ENCODE data around the gene RAB20. TPM values are rescaled to one million over a fixed set of nuclear protein-coding genes. Genes with fewer than 3 reads are reported as not detected.
"Not testable (repeated sequence)": the region's sequence is repeated elsewhere in the genome, so short reads cannot be mapped to it uniquely, and the experiment has no call there.

The RAB20 gene
- 0.36 and 1.3 TPM in 2 replicates for total RNA-seq (2014; rRNA removed; shearing (Covaris generic); ENCODE audit: low replicate concordance)

GRCh38 chr13:110561344-110562035, at the start of gene RAB20:
Gene RAB20, minus strand, starts transcription at chr13:110561722. Its CDS starts 203 bp downstream, at chr13:110561519.
- Histone ChIP-seq H3K27me3 (peaks cover 10% of the 10 kb centered on the region; the same call in 1 of the 2 replicates), H3K36me3 (no peaks in the 10 kb centered on the region), H3K4me3 (peak within 1 kb of the TSS; percentile 74), H3K9me3 (no peaks in the 10 kb centered on the region)
- DNase-seq: peak; percentile 79

GRCh38 chr13:110610955-110611595, 49.6 kb upstream of the RAB20 start:
- Histone ChIP-seq H3K9me3 (no peaks in the 10 kb centered on the region), H3K36me3 (no peaks in the 10 kb centered on the region), H3K27me3 (no peaks in the 10 kb centered on the region), H3K4me3 (peak overlapping the region; percentile 43)
- DNase-seq: peak; percentile 26

GRCh38 chr13:110607675-110608224, 46.2 kb upstream of the RAB20 start:
- H3K4me3 ChIP-seq: no peak overlapping the region
- no peaks in the 10 kb centered on the region for H3K27me3 ChIP-seq

GRCh38 chr13:110606281-110606680, 44.8 kb upstream of the RAB20 start:
- not testable (repeated sequence) for H3K36me3 ChIP-seq, H3K27me3 ChIP-seq, DNase-seq, H3K9me3 ChIP-seq, H3K4me3 ChIP-seq

More at GRCh38 chr13:110607675-110608224, 46.2 kb upstream of the RAB20 start:
- Histone ChIP-seq H3K9me3 (no peaks in the 10 kb centered on the region), H3K36me3 (no peaks in the 10 kb centered on the region)
- no peak for DNase-seq

GRCh38 chr13:110605132-110605531, 43.6 kb upstream of the RAB20 start:
- DNase-seq: no peak
- H3K4me3 ChIP-seq: no peak overlapping the region
- no peaks in the 10 kb centered on the region for H3K9me3 ChIP-seq

GRCh38 chr13:110600980-110601379, 39.5 kb upstream of the RAB20 start:
- H3K4me3 ChIP-seq: no peak overlapping the region
- no peaks in the 10 kb centered on the region for H3K27me3 ChIP-seq
- no peaks in the 10 kb centered on the region for H3K36me3 ChIP-seq
- DNase-seq: no peak
- no peaks in the 10 kb centered on the region for H3K9me3 ChIP-seq

More at GRCh38 chr13:110605132-110605531, 43.6 kb upstream of the RAB20 start:
- no peaks in the 10 kb centered on the region for H3K36me3 ChIP-seq
- no peaks in the 10 kb centered on the region for H3K27me3 ChIP-seq

GRCh38 chr13:110600261-110600819, 38.8 kb upstream of the RAB20 start:
- no peaks in the 10 kb centered on the region for H3K36me3 ChIP-seq
- no peaks in the 10 kb centered on the region for H3K27me3 ChIP-seq
- DNase-seq: no peak
- H3K9me3 ChIP-seq: no peaks in the 10 kb centered on the region
- H3K4me3 ChIP-seq: no peak overlapping the region

- Histone ChIP-seq H3K36me3 (no peaks in the 10 kb centered on the region), H3K27me3 (no peaks in the 10 kb centered on the region), H3K4me3 (no peak overlapping the region), H3K9me3 (no peaks in the 10 kb centered on the region)
- no peak for DNase-seq
Observed at GRCh38 chr13:110597041-110597689, 35.6 kb upstream of the RAB20 start.

GRCh38 chr13:110593430-110594130, 32.1 kb upstream of the RAB20 start:
- Histone ChIP-seq H3K9me3 (no peaks in the 10 kb centered on the region), H3K27me3 (no peaks in the 10 kb centered on the region), H3K4me3 (no peak overlapping the region), H3K36me3 (no peaks in the 10 kb centered on the region)
- DNase-seq: no peak

GRCh38 chr13:110592665-110593064, 31.1 kb upstream of the RAB20 start:
- no peak for DNase-seq
- H3K27me3 ChIP-seq: no peaks in the 10 kb centered on the region
- H3K4me3 ChIP-seq: no peak overlapping the region
- no peaks in the 10 kb centered on the region for H3K36me3 ChIP-seq
- H3K9me3 ChIP-seq: no peaks in the 10 kb centered on the region

GRCh38 chr13:110590577-110590976, 29.1 kb upstream of the RAB20 start:
- H3K9me3 ChIP-seq: no peaks in the 10 kb centered on the region
- no peak overlapping the region for H3K4me3 ChIP-seq
- no peaks in the 10 kb centered on the region for H3K27me3 ChIP-seq
- DNase-seq: no peak
- H3K36me3 ChIP-seq: no peaks in the 10 kb centered on the region

- DNase-seq: no peak
- no peak overlapping the region for H3K4me3 ChIP-seq
- no peaks in the 10 kb centered on the region for H3K27me3 ChIP-seq
- H3K36me3 ChIP-seq: no peaks in the 10 kb centered on the region
- no peaks in the 10 kb centered on the region for H3K9me3 ChIP-seq
Observed at GRCh38 chr13:110589793-110590390, 28.4 kb upstream of the RAB20 start.

GRCh38 chr13:110583178-110583865, 21.8 kb upstream of the RAB20 start:
- DNase-seq: no peak
- Histone ChIP-seq H3K4me3 (no peak overlapping the region), H3K9me3 (no peaks in the 10 kb centered on the region), H3K36me3 (no peaks in the 10 kb centered on the region), H3K27me3 (no peaks in the 10 kb centered on the region)

GRCh38 chr13:110582421-110582954, 21.0 kb upstream of the RAB20 start:
- no peak for DNase-seq
- Histone ChIP-seq H3K36me3 (no peaks in the 10 kb centered on the region), H3K9me3 (no peaks in the 10 kb centered on the region), H3K27me3 (no peaks in the 10 kb centered on the region), H3K4me3 (no peak overlapping the region)

- Histone ChIP-seq H3K9me3 (no peaks in the 10 kb centered on the region), H3K36me3 (no peaks in the 10 kb centered on the region)
Observed at GRCh38 chr13:110581506-110582185, 20.1 kb upstream of the RAB20 start.

More at GRCh38 chr13:110581506-110582185, 20.1 kb upstream of the RAB20 start:
- no peak overlapping the region for H3K4me3 ChIP-seq
- no peak for DNase-seq
- no peaks in the 10 kb centered on the region for H3K27me3 ChIP-seq
